Measurements from ENCODE around the gene CTNND1. TPM values are rescaled to one million over a fixed set of nuclear protein-coding genes. Genes with fewer than 3 reads are reported as not detected.
A peak's percentile ranks its signal among the peaks of the same experiment; 100 is the strongest.

The CTNND1 gene
- total RNA-seq, 2 donors from 2014 or later = 375 to 416 TPM

- peak overlapping the region; percentile 56 to 86 for H3K9ac ChIP-seq (ENCODE audit: low read depth in 2 of 2, low read length in 2 of 2)
- peak overlapping the region; percentile 89 for H3K27ac ChIP-seq
Measured at GRCh38 chr11:57763568-57763967, 2.0 kb downstream of the CTNND1 start.

DNA sequence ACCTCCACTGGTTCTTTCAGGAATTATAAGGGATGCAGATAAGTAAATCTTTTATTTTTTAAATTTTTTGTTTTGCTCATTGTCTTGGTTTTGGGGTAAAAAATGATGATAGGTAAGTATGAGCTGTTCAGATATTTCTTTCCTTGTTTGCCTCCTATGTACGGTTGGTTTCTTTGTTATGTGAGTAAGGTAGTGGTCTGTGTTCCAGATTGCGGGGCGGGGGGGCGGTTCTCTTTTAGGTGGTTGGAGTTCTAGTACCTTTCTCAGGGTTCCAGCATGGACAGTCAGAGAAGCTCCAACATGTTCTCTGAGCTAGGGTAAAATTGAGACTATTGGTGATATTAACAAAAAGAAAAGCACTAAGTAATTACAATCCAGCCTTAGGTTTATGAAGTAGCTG is 2.4 kb downstream of the CTNND1 start:
- H3K27ac ChIP-seq = peak overlapping the region; percentile 89
- intact Hi-C loops (cut with DNase I) = loop anchor here (5.0 kb wide), 1 partner anchor 33 kb away; no protein-coding TSS in a partner anchor
- TF ChIP-seq CTCF (IDR thresholded peaks at IDR 0.05) = no peak
- peak overlapping the region; percentile 46 for H3K4me3 ChIP-seq
- no peaks in the 10 kb centered on the region for H3K36me3 ChIP-seq
- H3K9me3 ChIP-seq = no peaks in the 10 kb centered on the region
- no peaks in the 10 kb centered on the region for H3K27me3 ChIP-seq
- DNase-seq = no peak
- H3K9ac ChIP-seq (ENCODE audit: low read depth in 2 of 2, low read length in 2 of 2) = peak overlapping the region in 1 of 2 donors; percentile 86
- peaks cover 8% of the 10 kb centered on the region for H3K4me1 ChIP-seq

More at GRCh38 chr11:57763568-57763967, 2.0 kb downstream of the CTNND1 start:
- intact Hi-C loops (cut with DNase I) = loop anchor here (5.0 kb wide), 1 partner anchor 34 kb away; no protein-coding TSS in a partner anchor
- peaks cover 8% of the 10 kb centered on the region for H3K4me1 ChIP-seq
- H3K27me3 ChIP-seq = no peaks in the 10 kb centered on the region
- peak; percentile 41 for DNase-seq
- no peaks in the 10 kb centered on the region for H3K9me3 ChIP-seq
- peak; percentile 20 for TF ChIP-seq CTCF (IDR thresholded peaks at IDR 0.05)
- H3K4me3 ChIP-seq = peak overlapping the region; percentile 46
- H3K36me3 ChIP-seq = no peaks in the 10 kb centered on the region

DNA sequence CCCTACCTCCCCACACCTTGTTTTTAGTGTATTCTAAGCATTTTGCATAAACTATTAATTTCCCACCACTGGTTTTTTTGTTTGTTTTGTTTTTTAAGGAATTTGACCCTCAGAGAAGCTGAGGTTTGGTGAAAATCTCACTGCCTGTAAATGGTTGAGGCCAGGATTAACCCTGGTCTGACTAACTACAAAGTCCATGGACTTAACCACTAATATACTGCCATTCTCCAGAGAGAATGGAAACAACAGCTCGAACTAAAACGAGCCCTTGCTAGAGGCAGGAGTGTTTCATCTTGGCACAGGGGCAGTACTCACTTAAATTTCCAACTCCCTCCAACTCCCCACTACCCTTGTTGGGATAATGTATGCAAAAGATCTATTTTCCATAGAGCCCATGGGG is 3.0 kb downstream of the CTNND1 start:
- Histone ChIP-seq H3K27ac (peak overlapping the region; percentile 89), H3K27me3 (no peaks in the 10 kb centered on the region), H3K9ac (ENCODE audit: low read depth in 2 of 2, low read length in 2 of 2) (peak overlapping the region in 1 of 2 donors; percentile 86), H3K4me3 (peak overlapping the region; percentile 46), H3K36me3 (no peaks in the 10 kb centered on the region), H3K9me3 (no peaks in the 10 kb centered on the region), H3K4me1 (peaks cover 14% of the 10 kb centered on the region)
- intact Hi-C loops (cut with DNase I) = loop anchor here (5.0 kb wide), 1 partner anchor 33 kb away; no protein-coding TSS in a partner anchor
- DNase-seq = no peak
- TF ChIP-seq CTCF (IDR thresholded peaks at IDR 0.05) = no peak

- no peak for DNase-seq
- H3K9ac ChIP-seq (ENCODE audit: low read depth in 2 of 2, low read length in 2 of 2) = peak overlapping the region in 1 of 2 donors; percentile 86
- H3K36me3 ChIP-seq = no peaks in the 10 kb centered on the region
- H3K9me3 ChIP-seq = no peaks in the 10 kb centered on the region
- H3K27ac ChIP-seq = peak overlapping the region; percentile 89
- no peak for TF ChIP-seq CTCF (IDR thresholded peaks at IDR 0.05)
- no peaks in the 10 kb centered on the region for H3K27me3 ChIP-seq
- H3K4me3 ChIP-seq = peak overlapping the region; percentile 46
- peaks cover 14% of the 10 kb centered on the region for H3K4me1 ChIP-seq
- intact Hi-C loops (cut with DNase I) = loop anchor here (5.0 kb wide), 1 partner anchor 32 kb away; no protein-coding TSS in a partner anchor
Measured at GRCh38 chr11:57764972-57765371, 3.4 kb downstream of the CTNND1 start.

DNA sequence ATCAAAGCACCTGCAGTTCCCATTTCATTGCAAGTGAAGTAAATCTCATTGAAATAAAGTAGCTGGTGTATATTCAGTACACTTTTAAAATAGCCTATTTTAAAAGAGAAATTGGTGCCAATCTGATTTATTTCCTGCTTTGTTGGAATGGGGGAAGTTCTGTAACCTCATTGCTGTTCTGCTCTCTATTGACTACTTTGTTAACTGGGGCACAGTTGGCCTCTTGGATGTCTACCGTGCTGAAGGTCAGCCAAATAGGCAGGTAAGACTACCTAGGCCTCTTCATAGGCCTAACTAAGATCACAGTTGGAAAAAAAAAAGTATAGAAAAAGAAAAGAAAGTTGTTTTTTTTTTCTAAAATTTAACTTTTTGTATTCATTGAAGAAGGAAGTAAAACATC is 9.2 kb downstream of the CTNND1 start:
- DNase-seq = no peak
- Histone ChIP-seq H3K27ac (no peak overlapping the region), H3K36me3 (no peaks in the 10 kb centered on the region), H3K27me3 (no peaks in the 10 kb centered on the region), H3K4me3 (no peak overlapping the region), H3K4me1 (peaks cover 20% of the 10 kb centered on the region), H3K9me3 (no peaks in the 10 kb centered on the region), H3K9ac (ENCODE audit: low read depth in 2 of 2, low read length in 2 of 2) (no peak overlapping the region)
- intact Hi-C loops (cut with DNase I) = no loop called here
- TF ChIP-seq CTCF (IDR thresholded peaks at IDR 0.05) = no peak

Data from colonic mucosa (tissue), 4 donors.